ENCODE results near the gene RAP1GAP2.

Gene RAP1GAP2

DNA sequence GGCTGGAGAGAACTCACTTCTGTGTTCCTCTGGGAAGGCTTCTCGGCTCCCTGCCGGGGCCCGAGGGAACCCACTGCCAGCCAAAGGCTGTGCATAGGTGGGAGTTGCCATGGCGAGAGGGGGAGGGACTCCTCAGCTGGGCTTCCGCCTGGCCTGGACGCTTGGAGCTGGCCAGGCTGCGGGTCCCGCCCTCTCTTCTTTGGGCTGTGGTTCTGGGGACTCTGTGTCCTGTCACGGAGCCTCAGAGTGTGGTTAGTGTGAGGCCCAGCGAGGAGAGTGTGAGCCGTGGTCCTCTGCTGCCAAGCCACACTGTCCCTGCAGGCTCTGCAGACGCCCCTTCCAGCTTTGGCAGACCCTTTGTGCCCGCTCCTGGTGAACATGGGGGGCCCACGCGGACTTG is 144.1 kb downstream of the RAP1GAP2 start:
- Histone ChIP-seq H3K4me1 (peaks cover 17% of the 10 kb centered on the region), H3K27me3 (no peaks in the 10 kb centered on the region), H3K4me3 (ENCODE audit: low read depth, low read length) (no peak overlapping the region), H3K9me3 (no peaks in the 10 kb centered on the region), H3K36me3 (no peaks in the 10 kb centered on the region)
- no peak for TF ChIP-seq CTCF (IDR thresholded peaks at IDR 0.05; ENCODE audit: low read depth, low read length)
- no peak for DNase-seq

- no peak for DNase-seq
- H3K4me3 ChIP-seq (ENCODE audit: low read depth, low read length): no peak overlapping the region
- no peak for TF ChIP-seq CTCF (IDR thresholded peaks at IDR 0.05; ENCODE audit: low read depth, low read length)
Observed at GRCh38 chr17:2943981-2944380, 147.7 kb downstream of the RAP1GAP2 start.

DNA sequence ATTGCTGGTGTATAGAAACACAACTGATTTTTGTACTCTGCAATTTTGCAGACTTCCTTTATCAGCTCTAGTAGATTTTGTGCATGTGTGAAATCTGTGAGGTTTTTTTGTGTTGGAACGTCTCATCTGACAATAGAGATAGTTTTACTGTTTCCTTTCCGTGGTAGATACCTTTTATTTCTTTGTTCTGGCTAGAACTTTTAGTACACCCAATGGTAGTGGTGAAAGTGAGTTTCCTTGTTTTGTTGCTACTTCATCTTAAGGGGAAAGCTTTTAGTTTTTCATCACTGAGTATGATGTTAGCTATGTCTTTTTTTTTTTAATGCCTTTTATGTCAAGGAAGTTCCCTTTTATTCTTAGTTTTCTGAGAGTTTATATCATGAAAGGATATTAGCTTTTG is 149.1 kb downstream of the RAP1GAP2 start:
- TF ChIP-seq CTCF (IDR thresholded peaks at IDR 0.05; ENCODE audit: low read depth, low read length): no peak
- Histone ChIP-seq H3K9me3 (no peaks in the 10 kb centered on the region), H3K27me3 (no peaks in the 10 kb centered on the region), H3K36me3 (no peaks in the 10 kb centered on the region), H3K4me3 (ENCODE audit: low read depth, low read length) (no peak overlapping the region), H3K4me1 (no peaks in the 10 kb centered on the region)
- no peak for DNase-seq

More at GRCh38 chr17:2943981-2944380, 147.7 kb downstream of the RAP1GAP2 start:
- H3K4me1 ChIP-seq: peaks cover 4% of the 10 kb centered on the region; the same call in 1 of the 2 replicates
- no peaks in the 10 kb centered on the region for H3K9me3 ChIP-seq
- no peaks in the 10 kb centered on the region for H3K36me3 ChIP-seq
- no peaks in the 10 kb centered on the region for H3K27me3 ChIP-seq

GRCh38 chr17:2946144-2946543 is 149.9 kb downstream of the RAP1GAP2 start:
- Histone ChIP-seq H3K9me3 (no peaks in the 10 kb centered on the region), H3K4me1 (no peaks in the 10 kb centered on the region), H3K36me3 (no peaks in the 10 kb centered on the region), H3K27me3 (no peaks in the 10 kb centered on the region), H3K4me3 (ENCODE audit: low read depth, low read length) (no peak overlapping the region)
- DNase-seq: no peak
- TF ChIP-seq CTCF (IDR thresholded peaks at IDR 0.05; ENCODE audit: low read depth, low read length): no peak

DNA sequence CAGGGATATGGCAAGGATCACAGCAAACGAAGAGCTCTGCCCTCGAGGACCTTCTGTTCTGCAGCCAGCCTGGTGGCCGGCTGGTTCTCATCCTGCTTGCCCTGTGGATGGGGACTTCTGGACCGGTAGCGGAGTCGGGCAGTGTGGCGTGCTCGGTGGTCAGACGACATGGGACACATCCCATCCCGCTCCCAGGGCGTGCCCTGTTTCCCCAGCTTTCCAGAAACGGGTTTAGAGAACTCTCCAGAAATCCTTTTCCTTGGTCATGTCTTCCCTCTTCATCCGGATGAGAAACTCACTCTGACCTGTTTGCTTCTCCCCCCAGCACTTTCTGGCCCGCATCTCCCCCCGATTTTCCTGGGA is 151.3 kb downstream of the RAP1GAP2 start:
- Histone ChIP-seq H3K36me3 (no peaks in the 10 kb centered on the region), H3K4me1 (no peaks in the 10 kb centered on the region; the same call in 1 of the 2 replicates)
- TF ChIP-seq CTCF (IDR thresholded peaks at IDR 0.05; ENCODE audit: low read depth, low read length): no peak

GRCh38 chr17:2947996-2948550 is 151.8 kb downstream of the RAP1GAP2 start:
- Histone ChIP-seq H3K9me3 (no peaks in the 10 kb centered on the region), H3K27me3 (no peaks in the 10 kb centered on the region), H3K4me1 (no peaks in the 10 kb centered on the region; the same call in 1 of the 2 replicates), H3K4me3 (ENCODE audit: low read depth, low read length) (no peak overlapping the region), H3K36me3 (no peaks in the 10 kb centered on the region)
- DNase-seq: no peak
- TF ChIP-seq CTCF (IDR thresholded peaks at IDR 0.05; ENCODE audit: low read depth, low read length): no peak

More for the DNA sequence above, 151.3 kb downstream of the RAP1GAP2 start:
- H3K4me3 ChIP-seq (ENCODE audit: low read depth, low read length): no peak overlapping the region
- H3K27me3 ChIP-seq: no peaks in the 10 kb centered on the region
- H3K9me3 ChIP-seq: no peaks in the 10 kb centered on the region
- no peak for DNase-seq
